Endothelial cell of umbilical vein (primary cell): ENCODE data around the gene PPP1R1C. TPM values are rescaled to one million over a fixed set of nuclear protein-coding genes. Genes with fewer than 3 reads are reported as not detected.

Experiments used
- BruUV-seq: library from RNA; stranded (reverse); fragments of 400-500 nt; replicated peaks from 2 replicates; lab custom pipeline; 2021; lab: Mats Ljungman, UMichigan
- CTCF ChIA-PET: fragments of 300-600, 350-600 bp; sonication (Branson Sonifier 250); formaldehyde crosslinking; loops from one replicate; lab custom pipeline; 2021; ENCODE audit warnings: antibody characterized with exemption, inconsistent platforms; lab: Charles Lee
- POLR2A ChIA-PET: fragments of 300-600, 350-600 bp; sonication (Branson Sonifier 250); formaldehyde crosslinking; loops from one replicate; lab custom pipeline; 2021; ENCODE audit warnings: antibody characterized with exemption, inconsistent platforms; lab: Charles Lee
- DNase-seq: peaks from one replicate; pipeline ENCODE4 v3.0.0-alpha.2; 2011; ENCODE audit warnings: low read depth, low spot score
- FAIRE-seq: peaks from 2 replicates; lab custom pipeline; 2011; peaks lifted over from hg19 to GRCh38; lab: Jason Lieb, UNC
- H2AFZ ChIP-seq: 2 replicates; pipeline ENCODE4 v1.6.0; 2012; ENCODE audit warnings: low read depth, low read length, control low read depth, inconsistent platforms
- H3K27ac ChIP-seq: 2 replicates; pipeline ENCODE4 v1.5.1; 2011; ENCODE audit warnings: low read depth, mild to moderate bottlenecking, control low read depth, low read length, moderate library complexity; ENCODE audit not compliant: insufficient read depth
- H3K27me3 ChIP-seq, 2 experiments: 2 replicates each; pipeline versions ENCODE4 v1.6.0 to v1.6.1; 2011; ENCODE audit warnings: low read length in 2 of 2, mixed read lengths in 1 of 2; ENCODE audit not compliant: control insufficient read depth in 2 of 2, insufficient read depth in 2 of 2
- H3K36me3 ChIP-seq, 2 experiments: 2 replicates in 1 of 2; 3 replicates in 1 of 2; pipeline ENCODE4 v1.5.1; 2011; ENCODE audit warnings: low read length in 2 of 2, mild to moderate bottlenecking in 1 of 2, moderate library complexity in 1 of 2; ENCODE audit not compliant: control insufficient read depth in 2 of 2, insufficient read depth in 2 of 2; ENCODE audit errors: extremely low read depth in 1 of 2
- H3K4me1 ChIP-seq: 3 replicates; pipeline ENCODE4 v1.5.1; 2011; ENCODE audit warnings: mild to moderate bottlenecking, low read length; ENCODE audit not compliant: control insufficient read depth, insufficient read depth; ENCODE audit errors: extremely low read depth
- H3K4me2 ChIP-seq: 2 replicates; pipeline ENCODE4 v1.6.1; 2011; ENCODE audit warnings: low read length, control low read depth, mixed read lengths; ENCODE audit not compliant: insufficient read depth
- H3K4me3 ChIP-seq, 3 experiments: fragments of 200-600 bp in 1 of 3; sonication (generic), shearing (Covaris generic) in 1 of 3; replicated peaks in 1 of 3; 2 replicates each; pipeline ENCODE4 v1.5.1; 2011 to 2016; ENCODE audit warnings: control low read depth in 3 of 3, low read length in 3 of 3, mild to moderate bottlenecking in 2 of 3, inconsistent platforms in 1 of 3, low read depth in 1 of 3, moderate library complexity in 1 of 3; ENCODE audit not compliant: insufficient read depth in 1 of 3
- H3K79me2 ChIP-seq: 2 replicates; pipeline ENCODE4 v1.6.0; 2012; ENCODE audit warnings: low read length, inconsistent platforms; ENCODE audit not compliant: control insufficient read depth, insufficient read depth
- H3K9ac ChIP-seq: replicated peaks from 2 replicates; pipeline ENCODE3; 2011; ENCODE audit warnings: low read length, control low read depth; ENCODE audit not compliant: insufficient read depth; ENCODE audit errors: extremely low read depth
- H3K9me1 ChIP-seq: replicated peaks from 3 replicates; pipeline ENCODE4 v1.6.0; 2011; ENCODE audit warnings: mild to moderate bottlenecking, low read length; ENCODE audit not compliant: control insufficient read depth, insufficient read depth; ENCODE audit errors: extremely low read depth
- H3K9me3 ChIP-seq: replicated peaks from 2 replicates; pipeline ENCODE4 v1.5.1; 2012; ENCODE audit warnings: low read length, inconsistent platforms; ENCODE audit not compliant: control insufficient read depth, insufficient read depth
- H4K20me1 ChIP-seq: replicated peaks from 2 replicates; pipeline ENCODE3; 2011; ENCODE audit warnings: mild to moderate bottlenecking, low read length; ENCODE audit not compliant: control insufficient read depth, insufficient read depth; ENCODE audit errors: extremely low read depth
- CTCF ChIP-seq, 2 donors: IDR thresholded peaks; 1 replicate in 1 of 2; 2 replicates in 1 of 2; pipeline ENCODE4 v1.5.1; 2011; ENCODE audit warnings: low read length in 2 of 2, mild to moderate bottlenecking in 2 of 2, moderate library complexity in 2 of 2, control low read depth in 1 of 2, inconsistent platforms in 1 of 2, low read depth in 1 of 2; ENCODE audit not compliant: insufficient read depth in 1 of 2; ENCODE audit errors: extremely low read depth in 1 of 2
- EZH2 ChIP-seq: IDR thresholded peaks from 2 replicates; pipeline ENCODE4 v1.6.1; 2012; ENCODE audit warnings: borderline replicate concordance, low read depth, mild to moderate bottlenecking, moderate library complexity, low read length, inconsistent platforms; ENCODE audit not compliant: severe bottlenecking
- FOS ChIP-seq: IDR thresholded peaks from 2 replicates; pipeline ENCODE4 v1.6.1; 2011; ENCODE audit warnings: mild to moderate bottlenecking, low read length, moderate library complexity, borderline replicate concordance; ENCODE audit not compliant: insufficient read depth
- GATA2 ChIP-seq: IDR thresholded peaks from 2 replicates; pipeline ENCODE4 v1.7.0; 2011; ENCODE audit warnings: low read depth, mild to moderate bottlenecking, moderate library complexity, mixed read lengths, low read length; ENCODE audit not compliant: insufficient read length, insufficient read depth
- JUN ChIP-seq: IDR thresholded peaks from 2 replicates; pipeline ENCODE4 v1.6.1; 2011; ENCODE audit warnings: borderline replicate concordance, low read depth; ENCODE audit not compliant: insufficient read length, insufficient read depth
- MYC ChIP-seq: IDR thresholded peaks from one replicate; pipeline ENCODE4 v1.6.1; 2011; ENCODE audit warnings: mild to moderate bottlenecking, low read depth, low read length
- POLR2A ChIP-seq: IDR thresholded peaks from 2 replicates; pipeline ENCODE4 v1.6.1; 2012; ENCODE audit warnings: low read depth, mild to moderate bottlenecking, control low read depth, low read length
- POLR2AphosphoS5 ChIP-seq: IDR thresholded peaks from 2 replicates; pipeline ENCODE4 v1.6.1; 2012; ENCODE audit warnings: low read depth, mild to moderate bottlenecking, control low read depth, low read length, moderate library complexity; ENCODE audit not compliant: insufficient read depth
- dilution Hi-C: fragments of 300-500 bp; cut with MboI; formaldehyde crosslinking; loops from one replicate; pipeline ENCODE4 v1.15.0; 2019; ENCODE audit warnings: low sequenced_read_pairs; ENCODE audit not compliant: extremely low pct_ligation_motif_present
- intact Hi-C: fragments of 100-400 bp; cut with micrococcal nuclease; formaldehyde crosslinking; loops from one replicate; pipeline ENCODE4 v1.10.0; 2022
- polyA plus RNA-seq, 4 experiments: library from polyadenylated mRNA; depleted of rRNA in 3 of 4; stranded (reverse) in 3 of 4; unstranded in 1 of 4; fragments of >200 nt; gene quantifications; 2 replicates each; pipeline versions ENCODE4 v1.2.1 to v1.2.3, GENCODE V29; 2011 to 2012; ENCODE audit warnings: missing spikeins in 1 of 4
- total RNA-seq: library from RNA; stranded (reverse); gene quantifications from 2 replicates; pipeline ENCODE4 v1.2.3, GENCODE V29; 2021
- TF ChIP-seq, protein P1 (sequence below): IDR thresholded peaks from 2 replicates; pipeline ENCODE4 v1.6.1; 2011; ENCODE audit not compliant: insufficient read depth, insufficient read length

Gene PPP1R1C
- total and polyA plus RNA-seq, 2 donors (not counting 3 experiments of a cell fraction or from before 2014, with no cell fraction given): 0.26 TPM; not detected in 1

DNA sequence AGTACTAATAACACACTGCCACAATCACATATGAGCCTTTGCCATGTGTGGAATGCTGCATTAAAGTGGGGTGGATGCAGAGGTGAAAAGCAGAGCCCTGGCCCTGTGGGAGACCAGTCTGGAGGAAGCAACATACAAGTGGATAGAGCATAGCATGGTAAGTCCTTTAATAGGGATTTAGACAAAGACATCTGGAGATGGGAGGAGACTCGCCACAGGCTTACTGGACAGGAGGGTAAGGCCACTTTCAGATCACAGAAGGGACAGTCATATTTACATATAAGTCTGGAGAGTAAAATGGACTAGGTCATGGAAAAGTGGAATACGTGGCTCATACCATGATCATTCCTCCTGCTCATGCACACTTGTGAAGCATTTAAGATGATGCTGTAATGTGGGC, 84.3 kb downstream of the PPP1R1C start:
- TF ChIP-seq FOS (no peak), EZH2 (no peak), GATA2 (no peak), JUN (no peak), MYC (no peak), POLR2AphosphoS5 (no peak), POLR2A (no peak)
- TF ChIP-seq, protein P1, sequence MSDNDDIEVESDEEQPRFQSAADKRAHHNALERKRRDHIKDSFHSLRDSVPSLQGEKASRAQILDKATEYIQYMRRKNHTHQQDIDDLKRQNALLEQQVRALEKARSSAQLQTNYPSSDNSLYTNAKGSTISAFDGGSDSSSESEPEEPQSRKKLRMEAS: no peak
- no peak overlapping the region for H3K4me2 ChIP-seq
- no peaks in the 10 kb centered on the region for H3K9me1 ChIP-seq
- intact Hi-C loops (loop anchor here (2.0 kb wide), 1 partner anchor 63 kb away; no protein-coding TSS in a partner anchor), dilution Hi-C loops (no loop called here)
- H3K36me3 ChIP-seq: no peaks in the 10 kb centered on the region
- ChIA-PET CTCF (no interaction called here), POLR2A (no interaction called here)
- no peak overlapping the region for H3K9ac ChIP-seq
- H3K4me3 ChIP-seq: no peak overlapping the region
- FAIRE-seq (no peak), DNase-seq (no peak)
- no peaks in the 10 kb centered on the region for H3K79me2 ChIP-seq
- H3K4me1 ChIP-seq: peaks cover 25% of the 10 kb centered on the region
- H3K27ac ChIP-seq: no peak overlapping the region
- no TSS peak for BruUV-seq
- no peaks in the 10 kb centered on the region for H4K20me1 ChIP-seq
- H2AFZ ChIP-seq: no peak overlapping the region
- H3K9me3 ChIP-seq: no peaks in the 10 kb centered on the region
- no peaks in the 10 kb centered on the region for H3K27me3 ChIP-seq

GRCh38 chr2:182070736-182071135, 85.1 kb downstream of the PPP1R1C start:
- Histone ChIP-seq H3K9me1 (no peaks in the 10 kb centered on the region), H3K79me2 (no peaks in the 10 kb centered on the region), H3K27me3 (no peaks in the 10 kb centered on the region), H3K36me3 (no peaks in the 10 kb centered on the region), H3K4me1 (peaks cover 25% of the 10 kb centered on the region), H3K27ac (no peak overlapping the region), H3K4me2 (no peak overlapping the region), H3K9ac (no peak overlapping the region), H2AFZ (no peak overlapping the region), H3K4me3 (no peak overlapping the region), H3K9me3 (no peaks in the 10 kb centered on the region), H4K20me1 (no peaks in the 10 kb centered on the region)
- dilution Hi-C loops (no loop called here), intact Hi-C loops (no loop called here)
- ChIA-PET POLR2A (no interaction called here), CTCF (no interaction called here)
- no peak for FAIRE-seq
- BruUV-seq: no TSS peak
- DNase-seq: no peak
- TF ChIP-seq JUN: no peak
- TF ChIP-seq POLR2AphosphoS5: no peak
- no peak for TF ChIP-seq FOS
- TF ChIP-seq POLR2A: no peak
- TF ChIP-seq, protein P1: no peak
- TF ChIP-seq CTCF (IDR thresholded peaks at IDR 0.05; ENCODE audit: extremely low read depth in 1 of 2, insufficient read depth in 1 of 2, low read depth in 1 of 2, low read length in 2 of 2): no peak
- TF ChIP-seq MYC: no peak
- TF ChIP-seq GATA2: no peak
- no peak for TF ChIP-seq EZH2
